ENCODE results near the gene RASA3.

DNA sequence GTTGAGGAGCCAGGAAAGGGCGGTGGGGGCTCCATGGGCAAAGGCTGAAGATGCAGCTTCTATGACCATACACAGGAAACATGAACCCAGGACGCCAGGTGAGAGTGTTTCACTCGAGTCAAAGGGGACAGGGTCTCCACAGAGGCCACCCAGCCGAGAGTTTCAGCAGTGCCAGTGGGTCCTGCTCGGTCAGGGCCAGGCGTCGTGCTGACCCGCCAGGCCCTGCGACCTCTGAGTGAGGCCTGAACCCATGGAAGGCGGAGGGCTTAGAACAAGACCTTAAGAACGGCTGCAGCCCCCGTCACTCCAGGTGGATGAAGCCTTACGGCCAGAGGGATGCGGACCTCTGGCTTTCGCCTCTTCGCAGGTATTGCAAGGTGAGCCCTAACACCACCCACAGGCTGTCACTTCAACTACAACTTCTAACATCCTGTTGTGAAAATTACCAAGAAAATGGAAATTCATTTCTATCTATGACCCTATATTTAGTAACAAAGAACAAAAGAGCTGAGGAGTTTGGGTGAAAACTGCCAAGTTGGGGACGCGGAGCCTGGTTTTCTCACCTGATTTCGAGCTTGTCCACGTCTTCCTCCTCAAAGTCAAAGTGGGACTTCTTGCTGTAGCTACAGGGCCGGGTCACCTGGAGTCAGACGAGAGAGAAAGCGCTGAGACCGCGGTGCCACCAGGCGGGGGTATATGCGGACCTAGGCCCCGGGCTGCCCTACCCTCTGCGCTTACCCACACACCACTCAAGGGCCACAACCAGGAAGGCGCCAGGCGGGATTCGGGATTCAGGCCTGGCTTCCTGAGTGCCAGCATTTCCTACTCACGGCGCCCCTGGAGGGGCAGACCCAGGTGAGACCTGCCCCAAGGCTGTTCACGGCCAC is 108.5 kb downstream of the RASA3 start:
- TF ChIP-seq, protein P1, sequence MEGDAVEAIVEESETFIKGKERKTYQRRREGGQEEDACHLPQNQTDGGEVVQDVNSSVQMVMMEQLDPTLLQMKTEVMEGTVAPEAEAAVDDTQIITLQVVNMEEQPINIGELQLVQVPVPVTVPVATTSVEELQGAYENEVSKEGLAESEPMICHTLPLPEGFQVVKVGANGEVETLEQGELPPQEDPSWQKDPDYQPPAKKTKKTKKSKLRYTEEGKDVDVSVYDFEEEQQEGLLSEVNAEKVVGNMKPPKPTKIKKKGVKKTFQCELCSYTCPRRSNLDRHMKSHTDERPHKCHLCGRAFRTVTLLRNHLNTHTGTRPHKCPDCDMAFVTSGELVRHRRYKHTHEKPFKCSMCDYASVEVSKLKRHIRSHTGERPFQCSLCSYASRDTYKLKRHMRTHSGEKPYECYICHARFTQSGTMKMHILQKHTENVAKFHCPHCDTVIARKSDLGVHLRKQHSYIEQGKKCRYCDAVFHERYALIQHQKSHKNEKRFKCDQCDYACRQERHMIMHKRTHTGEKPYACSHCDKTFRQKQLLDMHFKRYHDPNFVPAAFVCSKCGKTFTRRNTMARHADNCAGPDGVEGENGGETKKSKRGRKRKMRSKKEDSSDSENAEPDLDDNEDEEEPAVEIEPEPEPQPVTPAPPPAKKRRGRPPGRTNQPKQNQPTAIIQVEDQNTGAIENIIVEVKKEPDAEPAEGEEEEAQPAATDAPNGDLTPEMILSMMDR (IDR thresholded peaks at IDR 0.05): no peak
- TF ChIP-seq CREM (CRISPR knock-in tag; IDR thresholded peaks at IDR 0.05) (no peak), CBFB (CRISPR knock-in tag; IDR thresholded peaks at IDR 0.05; ENCODE audit: low read depth) (no peak), IRF2 (CRISPR knock-in tag; IDR thresholded peaks at IDR 0.05; ENCODE audit: borderline replicate concordance, low read depth) (no peak)
